LNCAP (cell line): ENCODE measurements around the gene ARID5B.

Experiments
- CTCF ChIP-seq: fragments of 450-650 bp; IDR thresholded peaks from 2 replicates; pipeline ENCODE4 v1.5.1; 2017; ENCODE audit warnings: mild to moderate bottlenecking

ARID5B gene

GRCh38 chr10:62113680-62114079, 212.2 kb downstream of the ARID5B start:
- no peak for TF ChIP-seq CTCF

GRCh38 chr10:62115321-62115720, 213.8 kb downstream of the ARID5B start:
- TF ChIP-seq CTCF, result no peak

- TF ChIP-seq CTCF, result no peak
Measured at GRCh38 chr10:62115842-62116241, 214.3 kb downstream of the ARID5B start.

- TF ChIP-seq CTCF, result no peak
Measured at GRCh38 chr10:62116896-62117295, 215.4 kb downstream of the ARID5B start.

GRCh38 chr10:62121187-62121530, 219.7 kb downstream of the ARID5B start:
- TF ChIP-seq CTCF, result no peak

- TF ChIP-seq CTCF, result no peak
Measured at GRCh38 chr10:62127975-62128374, 226.5 kb downstream of the ARID5B start.

GRCh38 chr10:62130948-62131347, 229.4 kb downstream of the ARID5B start:
- TF ChIP-seq CTCF, result no peak

- TF ChIP-seq CTCF, result no peak
Measured at GRCh38 chr10:62131724-62132123, 230.2 kb downstream of the ARID5B start.
